ENCODE results near the gene MPDZ. TPM values are rescaled to one million over a fixed set of nuclear protein-coding genes. Genes with fewer than 3 reads are reported as not detected.

The MPDZ gene
- total RNA-seq, 3 donors from 2014 or later (not counting 1 experiment from before 2014, with no cell fraction given): not detected

- Mint-ChIP-seq H3K27me3 (ENCODE audit: low read depth in 2 of 2) (no peaks in the 10 kb centered on the region), H3K4me1 (no peaks in the 10 kb centered on the region), H3K4me3 (no peak overlapping the region), H3K36me3 (no peaks in the 10 kb centered on the region), H3K27ac (no peak overlapping the region), H3K9me3 (peaks cover 4 to 6% of the 10 kb centered on the region in 2 donors)
- Histone ChIP-seq H3K9me3 (ENCODE audit: control insufficient read depth, insufficient read depth, low read length) (no peaks in the 10 kb centered on the region), H3K4me1 (ENCODE audit: control insufficient read depth, insufficient read depth, low read length) (no peaks in the 10 kb centered on the region), H3K36me3 (ENCODE audit: control insufficient read depth, insufficient read depth, low read length) (no peaks in the 10 kb centered on the region), H3K27me3 (ENCODE audit: control insufficient read depth, insufficient read depth, low read length) (no peaks in the 10 kb centered on the region), H3K27ac (ENCODE audit: low read length) (no peak overlapping the region), H3K4me3 (ENCODE audit: low read length) (no peak overlapping the region)
- 72% methylated on average over 2 of the region's 2 CpGs for WGBS (ENCODE audit: insufficient coverage)
- DNase-seq: no peak
- intact Hi-C loops (cut with micrococcal nuclease): no loop called here
- ATAC-seq: no peak
- TF ChIP-seq CTCF (IDR thresholded peaks at IDR 0.05): no peak
Measured at GRCh38 chr9:13163287-13163686, 116.2 kb downstream of the MPDZ start.

- 100% methylated on average over 1 of the region's 1 CpG for WGBS (ENCODE audit: insufficient coverage)
Measured at GRCh38 chr9:13160051-13160450, 119.4 kb downstream of the MPDZ start.

GRCh38 chr9:13158986-13159385 lies 120.5 kb downstream of the MPDZ start:
- Mint-ChIP-seq H3K27me3 (ENCODE audit: low read depth in 2 of 2) (no peaks in the 10 kb centered on the region), H3K27ac (no peak overlapping the region), H3K4me1 (no peaks in the 10 kb centered on the region), H3K4me3 (no peak overlapping the region), H3K9me3 (peaks cover 3 to 7% of the 10 kb centered on the region in 2 donors), H3K36me3 (no peaks in the 10 kb centered on the region)
- no peak for DNase-seq
- 73% methylated on average over 3 of the region's 3 CpGs for WGBS (ENCODE audit: insufficient coverage)
- ATAC-seq: no peak
- Histone ChIP-seq H3K27ac (ENCODE audit: low read length) (no peak overlapping the region), H3K4me3 (ENCODE audit: low read length) (no peak overlapping the region), H3K9me3 (ENCODE audit: control insufficient read depth, insufficient read depth, low read length) (no peaks in the 10 kb centered on the region), H3K36me3 (ENCODE audit: control insufficient read depth, insufficient read depth, low read length) (no peaks in the 10 kb centered on the region), H3K4me1 (ENCODE audit: control insufficient read depth, insufficient read depth, low read length) (no peaks in the 10 kb centered on the region), H3K27me3 (ENCODE audit: control insufficient read depth, insufficient read depth, low read length) (no peaks in the 10 kb centered on the region)
- no peak for TF ChIP-seq CTCF (IDR thresholded peaks at IDR 0.05)
- intact Hi-C loops (cut with micrococcal nuclease): no loop called here

More at GRCh38 chr9:13160051-13160450, 119.4 kb downstream of the MPDZ start:
- TF ChIP-seq CTCF (IDR thresholded peaks at IDR 0.05): no peak
- peaks cover 4 to 6% of the 10 kb centered on the region in 2 donors for H3K9me3 Mint-ChIP-seq
- intact Hi-C loops (cut with micrococcal nuclease): no loop called here
- H3K36me3 Mint-ChIP-seq: no peaks in the 10 kb centered on the region
- Histone ChIP-seq H3K27ac (ENCODE audit: low read length) (no peak overlapping the region), H3K4me3 (ENCODE audit: low read length) (no peak overlapping the region), H3K9me3 (ENCODE audit: control insufficient read depth, insufficient read depth, low read length) (no peaks in the 10 kb centered on the region), H3K36me3 (ENCODE audit: control insufficient read depth, insufficient read depth, low read length) (no peaks in the 10 kb centered on the region), H3K4me1 (ENCODE audit: control insufficient read depth, insufficient read depth, low read length) (no peaks in the 10 kb centered on the region), H3K27me3 (ENCODE audit: control insufficient read depth, insufficient read depth, low read length) (no peaks in the 10 kb centered on the region)
- no peak overlapping the region for H3K4me3 Mint-ChIP-seq
- no peaks in the 10 kb centered on the region for H3K27me3 Mint-ChIP-seq (ENCODE audit: low read depth in 2 of 2)
- H3K27ac Mint-ChIP-seq: no peak overlapping the region
- H3K4me1 Mint-ChIP-seq: no peaks in the 10 kb centered on the region
- DNase-seq: no peak
- ATAC-seq: no peak

GRCh38 chr9:13151489-13151888 lies 128.0 kb downstream of the MPDZ start:
- Mint-ChIP-seq H3K27ac (no peak overlapping the region), H3K27me3 (ENCODE audit: low read depth in 2 of 2) (no peaks in the 10 kb centered on the region), H3K4me1 (no peaks in the 10 kb centered on the region), H3K4me3 (no peak overlapping the region), H3K36me3 (no peaks in the 10 kb centered on the region), H3K9me3 (peaks cover 4 to 10% of the 10 kb centered on the region in 2 donors)
- Histone ChIP-seq H3K27ac (ENCODE audit: low read length) (no peak overlapping the region), H3K4me3 (ENCODE audit: low read length) (no peak overlapping the region), H3K36me3 (ENCODE audit: control insufficient read depth, insufficient read depth, low read length) (no peaks in the 10 kb centered on the region), H3K4me1 (ENCODE audit: control insufficient read depth, insufficient read depth, low read length) (no peaks in the 10 kb centered on the region), H3K27me3 (ENCODE audit: control insufficient read depth, insufficient read depth, low read length) (no peaks in the 10 kb centered on the region), H3K9me3 (ENCODE audit: control insufficient read depth, insufficient read depth, low read length) (no peaks in the 10 kb centered on the region)
- intact Hi-C loops (cut with micrococcal nuclease): no loop called here
- TF ChIP-seq CTCF (IDR thresholded peaks at IDR 0.05): no peak
- DNase-seq (no peak), ATAC-seq (no peak)
- no CpG with 5 or more reads among the region's 1 CpG for whole genome bisulfite sequencing (ENCODE audit: insufficient coverage)

Measured in natural killer cell (primary cell).